Lower leg skin (tissue), 3 donors: ENCODE measurements around the gene ADGRG4.

Experiments used
- POLR2A ChIP-seq, 2 donors: fragments of 450-650 bp; IDR thresholded peaks; one replicate each; pipeline ENCODE4 v1.6.1; 2016 to 2017; ENCODE audit warnings: antibody characterized with exemption in 2 of 2, mild to moderate bottlenecking in 1 of 2, moderate library complexity in 1 of 2
- TF ChIP-seq, protein P1 (sequence below), 3 donors: fragments of 450-650 bp; IDR thresholded peaks; one replicate each; pipeline ENCODE4 v1.5.1; 2016; ENCODE audit warnings: antibody characterized with exemption in 3 of 3, mild to moderate bottlenecking in 3 of 3, moderate library complexity in 2 of 3

DNA sequence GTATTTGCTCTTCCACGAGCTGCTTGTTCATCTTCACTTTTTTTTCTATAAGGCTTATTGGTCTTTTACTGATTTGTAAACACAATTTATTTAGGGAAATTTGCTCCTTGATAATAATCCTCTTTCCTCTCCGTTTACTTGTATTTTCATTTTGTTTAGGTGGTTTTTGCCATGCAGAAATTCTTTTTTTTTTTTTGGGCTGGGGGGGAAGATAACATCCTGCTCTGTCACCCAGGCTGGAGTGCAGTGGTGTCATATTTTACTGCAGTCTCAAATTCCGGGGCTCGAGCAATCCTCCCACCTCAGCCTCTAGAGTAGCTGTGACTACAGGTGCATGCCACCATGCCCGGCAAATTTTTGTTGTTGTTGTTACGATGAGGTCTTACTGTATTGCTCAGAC is 155.4 kb downstream of the ADGRG4 start:
- no peak for TF ChIP-seq POLR2A (IDR thresholded peaks at IDR 0.05)
- TF ChIP-seq, protein P1, sequence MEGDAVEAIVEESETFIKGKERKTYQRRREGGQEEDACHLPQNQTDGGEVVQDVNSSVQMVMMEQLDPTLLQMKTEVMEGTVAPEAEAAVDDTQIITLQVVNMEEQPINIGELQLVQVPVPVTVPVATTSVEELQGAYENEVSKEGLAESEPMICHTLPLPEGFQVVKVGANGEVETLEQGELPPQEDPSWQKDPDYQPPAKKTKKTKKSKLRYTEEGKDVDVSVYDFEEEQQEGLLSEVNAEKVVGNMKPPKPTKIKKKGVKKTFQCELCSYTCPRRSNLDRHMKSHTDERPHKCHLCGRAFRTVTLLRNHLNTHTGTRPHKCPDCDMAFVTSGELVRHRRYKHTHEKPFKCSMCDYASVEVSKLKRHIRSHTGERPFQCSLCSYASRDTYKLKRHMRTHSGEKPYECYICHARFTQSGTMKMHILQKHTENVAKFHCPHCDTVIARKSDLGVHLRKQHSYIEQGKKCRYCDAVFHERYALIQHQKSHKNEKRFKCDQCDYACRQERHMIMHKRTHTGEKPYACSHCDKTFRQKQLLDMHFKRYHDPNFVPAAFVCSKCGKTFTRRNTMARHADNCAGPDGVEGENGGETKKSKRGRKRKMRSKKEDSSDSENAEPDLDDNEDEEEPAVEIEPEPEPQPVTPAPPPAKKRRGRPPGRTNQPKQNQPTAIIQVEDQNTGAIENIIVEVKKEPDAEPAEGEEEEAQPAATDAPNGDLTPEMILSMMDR (IDR thresholded peaks at IDR 0.05): no peak
